Stimulated activated CD8-positive, alpha-beta memory T cell treated with anti-CD3 and anti-CD28 coated beads, Interleukin-2, amount 100 ng/mL, for 48 hours (primary cell): ENCODE data around the gene KIF26A.

Experiments used
- DNase-seq, 2 donors: peaks; one replicate each; pipeline ENCODE4 v3.0.0-alpha.2; 2020; ENCODE audit warnings: low read depth in 2 of 2

The KIF26A gene

GRCh38 chr14:104130974-104131651 is 7.3 kb upstream of the KIF26A start:
- no peak for DNase-seq

DNA sequence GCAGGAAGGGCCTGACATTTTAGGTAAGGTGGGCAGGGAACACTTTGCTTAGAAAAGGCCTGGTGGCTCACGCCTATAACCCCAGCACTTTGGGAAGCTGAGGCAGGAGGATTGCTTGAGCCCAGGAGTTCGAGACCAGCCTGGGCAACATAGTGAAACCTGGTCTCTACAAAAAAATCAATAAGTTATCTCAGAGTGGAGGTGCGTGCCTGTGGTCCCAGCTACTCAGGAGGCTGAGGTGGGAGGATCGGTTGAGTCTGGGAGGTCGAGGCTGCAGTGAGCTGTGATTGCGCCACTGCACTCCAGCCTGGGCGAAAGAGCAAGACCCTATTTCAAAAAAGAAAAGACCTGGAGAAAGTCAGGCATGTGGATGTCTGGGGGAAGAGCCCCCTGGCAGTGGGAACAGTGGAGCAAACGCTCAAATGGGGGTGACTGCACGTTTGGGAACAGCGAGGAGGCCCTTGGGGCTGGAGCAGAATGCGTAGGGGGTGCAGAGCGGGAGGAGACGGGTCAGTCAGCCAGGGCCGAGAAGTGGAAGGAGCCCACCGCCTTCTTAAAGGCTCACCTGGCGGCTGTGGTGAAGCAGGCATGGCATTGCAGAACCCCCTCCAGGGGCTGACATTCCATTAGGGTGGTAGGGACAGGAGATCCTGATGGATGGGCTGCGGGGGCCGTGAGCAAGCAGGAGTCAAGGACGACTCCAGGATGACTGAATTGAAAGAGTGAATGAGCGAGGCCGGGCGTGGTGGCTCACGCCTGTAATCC is 6.2 kb upstream of the KIF26A start:
- DNase-seq: no peak

DNA sequence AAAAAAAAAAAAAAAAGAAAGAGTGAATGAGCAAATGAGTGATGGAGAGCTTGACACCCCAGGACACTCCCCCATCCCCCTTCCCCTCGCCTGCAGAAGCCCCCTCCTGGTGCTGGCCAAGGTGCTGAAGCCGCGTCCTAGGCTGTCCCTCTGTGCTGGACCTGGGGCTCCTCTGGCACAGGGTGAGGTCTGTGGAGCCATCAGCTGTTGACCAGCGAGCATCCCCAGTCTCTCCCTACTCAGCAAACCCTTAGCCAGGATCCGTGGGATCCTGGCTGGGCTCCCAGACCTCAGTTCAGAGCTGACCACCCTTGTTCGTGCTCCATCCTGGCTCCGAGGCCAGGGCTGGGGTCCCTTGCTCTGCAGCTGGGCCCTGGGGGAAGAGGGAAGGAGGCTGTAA is 5.4 kb upstream of the KIF26A start:
- DNase-seq: no peak

DNA sequence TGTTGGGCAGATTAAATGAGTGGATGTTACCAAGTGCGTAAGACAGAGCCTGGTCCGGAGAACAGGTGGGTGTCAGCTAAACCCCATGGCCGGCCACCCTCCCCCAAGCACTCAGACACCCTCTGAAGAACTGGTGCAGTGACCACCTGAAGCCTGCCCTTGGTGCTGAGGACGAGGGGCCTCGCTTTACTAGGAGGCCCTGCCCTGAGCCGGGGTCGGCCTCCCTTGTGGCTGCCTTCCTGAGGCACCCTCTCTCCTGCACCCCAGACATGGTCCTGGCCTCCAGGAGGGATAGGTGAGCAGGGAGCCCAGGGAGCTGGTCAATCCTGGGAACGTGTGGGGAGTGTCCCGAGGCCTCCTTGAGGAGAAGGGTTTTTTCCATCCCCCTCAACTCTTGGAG is 4.9 kb upstream of the KIF26A start:
- DNase-seq: no peak

- DNase-seq: no peak
These were observed 4.1 kb upstream of the KIF26A start for GRCh38 chr14:104134061-104134965.

DNA sequence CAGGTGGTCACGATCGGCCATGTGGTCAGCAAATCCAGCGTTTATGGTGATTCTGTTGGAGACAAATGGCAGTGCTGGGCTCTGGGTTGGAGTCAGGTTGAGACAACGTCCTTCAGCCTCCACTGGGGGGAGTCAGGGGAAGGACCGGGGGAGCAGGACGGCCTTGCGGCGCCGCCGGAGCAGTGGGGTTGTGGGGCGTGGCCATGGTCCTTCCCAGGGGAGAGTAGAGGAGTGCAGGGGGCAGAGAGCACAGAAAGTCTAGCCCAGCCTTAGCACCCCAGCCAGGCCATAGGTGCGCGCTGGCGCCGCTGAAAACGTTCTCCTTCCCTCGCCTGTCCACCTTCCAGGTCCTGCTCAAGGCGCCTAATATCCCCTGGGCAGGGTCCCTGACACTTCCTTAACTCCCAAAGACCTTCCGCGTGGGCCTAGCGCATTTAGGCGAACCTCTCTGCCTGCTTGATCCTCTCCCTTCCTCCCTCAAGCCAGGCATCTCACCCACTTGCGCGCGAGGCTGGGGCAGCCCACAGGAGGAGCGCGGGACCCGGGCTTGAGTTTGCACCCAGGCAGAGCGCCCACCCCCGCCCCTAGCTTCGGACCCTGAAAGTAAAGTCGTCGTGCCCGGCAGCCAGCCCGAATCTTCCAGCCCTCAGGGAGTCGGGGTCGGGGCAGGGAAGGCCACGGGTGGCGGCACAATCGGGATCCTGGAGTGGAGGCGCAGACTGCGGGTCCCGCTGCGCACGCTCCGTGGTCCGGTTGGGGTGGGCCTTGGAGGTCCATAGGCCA is 3.1 kb upstream of the KIF26A start:
- no peak for DNase-seq

DNA sequence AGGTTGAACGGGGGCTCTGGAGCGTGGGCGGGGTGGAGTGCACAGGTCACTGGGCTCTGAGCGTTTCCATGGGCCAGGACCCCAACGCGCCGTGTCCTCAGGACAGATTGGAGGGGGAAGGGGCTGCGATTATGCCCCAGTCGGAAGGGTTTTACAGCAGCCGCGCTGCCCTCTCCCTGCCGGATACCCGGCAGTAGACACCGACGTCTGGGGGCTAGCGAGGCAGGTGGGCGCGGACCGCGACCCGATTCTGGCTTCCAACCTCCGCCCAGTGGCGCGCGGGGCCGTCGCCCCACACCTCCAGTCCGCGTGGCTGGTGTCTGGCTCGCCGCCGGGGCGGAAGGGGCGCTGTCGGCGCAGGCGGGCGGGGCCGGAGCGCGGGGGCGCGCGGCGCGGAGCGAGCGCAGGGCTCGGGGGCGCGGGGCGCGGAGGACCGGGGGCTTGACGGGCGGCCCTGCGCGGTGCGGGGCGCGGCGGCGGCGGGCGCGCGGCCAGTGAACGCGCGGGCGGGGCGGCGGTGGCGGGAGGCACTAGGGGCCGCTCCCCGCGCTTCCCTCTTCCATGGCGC is 2.4 kb upstream of the KIF26A start:
- no peak for DNase-seq

- DNase-seq: no peak
These were observed 1.7 kb upstream of the KIF26A start for GRCh38 chr14:104136472-104137296.

DNA sequence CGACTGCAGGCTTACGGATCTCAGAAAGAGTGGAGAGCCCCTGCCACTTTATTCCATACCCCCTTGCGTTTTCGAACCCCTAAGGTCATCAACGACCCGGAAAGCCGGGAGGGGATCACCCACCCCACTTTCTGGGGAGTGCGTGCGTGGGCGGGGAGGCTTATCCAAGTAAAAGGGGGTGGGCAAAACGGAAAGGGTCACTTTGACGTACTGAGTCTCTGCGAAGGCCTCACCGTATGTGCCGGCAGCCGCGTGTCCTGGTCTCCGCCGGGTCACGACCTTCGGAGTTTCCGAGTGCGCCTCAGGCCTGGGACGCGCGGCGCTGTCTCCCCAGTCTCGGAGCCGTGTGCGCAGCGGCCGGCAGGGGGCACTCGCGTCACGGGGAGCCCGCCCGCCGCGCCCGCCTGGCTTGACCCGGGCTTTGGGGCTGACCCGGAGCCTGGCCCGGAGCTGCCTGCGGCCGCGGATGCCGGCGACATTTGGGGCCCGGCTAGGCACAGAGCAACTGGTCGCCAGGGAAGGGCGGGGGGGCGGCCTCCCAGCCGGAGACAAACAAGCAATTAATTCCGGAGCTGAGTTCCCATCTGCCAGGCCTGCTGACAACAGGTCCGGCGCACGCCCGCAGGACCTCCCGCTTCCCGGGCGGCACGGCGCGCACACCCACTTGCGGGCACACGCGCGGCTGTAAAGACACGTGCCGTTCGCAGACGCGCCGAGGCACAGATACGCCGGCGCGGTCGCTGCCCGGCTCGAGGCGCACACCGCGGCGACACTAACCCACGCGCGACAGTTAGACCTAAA is 890 bp upstream of the KIF26A start:
- DNase-seq: peak; percentile 65 to 68

- DNase-seq: no peak
These were observed 502 bp downstream of the KIF26A start for GRCh38 chr14:104138718-104139459.

DNA sequence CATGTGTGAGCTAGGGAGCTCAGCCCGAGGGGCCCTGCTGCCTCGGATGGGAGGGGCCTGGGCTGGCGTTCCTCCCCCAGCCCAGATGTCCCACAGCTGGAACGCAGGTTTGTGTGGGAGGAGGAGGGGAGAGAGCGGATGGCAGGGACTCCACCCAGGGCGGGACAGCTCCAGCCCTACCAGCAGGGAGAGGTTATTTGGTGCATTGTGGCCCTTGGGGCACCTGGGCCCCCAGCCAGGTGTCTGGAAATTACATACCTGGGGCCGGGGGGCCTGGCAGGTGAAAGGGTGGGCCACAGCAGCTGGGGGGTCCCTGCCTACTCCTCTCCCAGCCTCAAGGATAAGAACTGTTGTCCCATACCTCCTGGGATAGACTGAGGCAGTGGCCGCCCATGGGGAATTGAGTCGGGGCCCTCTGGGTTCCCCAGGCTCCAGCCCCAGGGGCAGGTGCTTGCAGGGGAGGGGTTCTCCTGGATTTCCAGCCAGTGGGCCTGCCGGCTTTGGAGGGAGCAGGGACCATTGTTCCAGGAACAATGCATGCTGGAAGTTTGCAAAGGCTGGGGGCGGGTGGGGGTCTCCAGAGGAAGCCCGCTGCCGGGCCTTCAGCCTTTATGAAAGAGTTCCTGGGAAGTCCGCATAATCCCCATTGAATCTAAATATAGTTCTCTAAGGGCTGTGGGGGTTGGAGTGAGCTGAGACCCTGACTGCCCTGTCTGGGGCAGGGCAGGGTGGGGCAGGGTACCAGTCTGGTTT is 1.2 kb downstream of the KIF26A start:
- no peak for DNase-seq

DNA sequence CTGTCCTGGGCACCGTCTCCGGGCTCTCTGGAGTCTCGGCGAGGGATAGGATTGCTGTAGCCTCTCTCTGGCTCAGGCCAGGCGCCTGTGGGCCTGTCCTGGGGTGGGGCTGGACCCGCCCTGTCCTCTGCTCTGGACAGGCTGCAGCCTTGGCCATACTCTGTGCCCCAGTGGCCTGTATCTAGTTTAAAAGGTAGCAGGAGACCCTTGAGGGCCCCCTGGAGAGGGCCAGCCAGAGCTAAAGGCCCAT is 1.8 kb downstream of the KIF26A start:
- no peak for DNase-seq

GRCh38 chr14:104140463-104141331 is 2.3 kb downstream of the KIF26A start:
- no peak for DNase-seq

GRCh38 chr14:104141621-104142091 is 3.3 kb downstream of the KIF26A start:
- DNase-seq: no peak

- DNase-seq: no peak
These were observed 4.0 kb downstream of the KIF26A start for GRCh38 chr14:104142136-104142945.

GRCh38 chr14:104142946-104143470 is 4.6 kb downstream of the KIF26A start:
- no peak for DNase-seq
